Muscle layer of colon (tissue), 2 donors: ENCODE data around the gene SLC25A33.
"Not testable (repeated sequence)": the region's sequence is repeated elsewhere in the genome, so short reads cannot be mapped to it uniquely, and the experiment has no call there.

ENCODE experiments used
- H3K27ac ChIP-seq: one replicate; pipeline ENCODE4 v1.7.0; 2013; ENCODE audit warnings: low read depth, mild to moderate bottlenecking, low read length, moderate library complexity
- H3K27me3 ChIP-seq, 2 donors: one replicate each; pipeline ENCODE4 v1.7.0; 2013; ENCODE audit warnings: low read length in 2 of 2, mild to moderate bottlenecking in 2 of 2; ENCODE audit not compliant: insufficient read depth in 2 of 2, control insufficient read depth in 1 of 2
- H3K36me3 ChIP-seq: one replicate; pipeline ENCODE4 v1.7.0; 2013; ENCODE audit warnings: mild to moderate bottlenecking, low read length; ENCODE audit not compliant: insufficient read depth
- H3K4me1 ChIP-seq: one replicate; pipeline ENCODE4 v1.7.0; 2013; ENCODE audit warnings: mild to moderate bottlenecking, low read length; ENCODE audit not compliant: insufficient read depth
- H3K4me3 ChIP-seq, 2 donors: one replicate each; pipeline ENCODE4 v1.7.0; 2013; ENCODE audit warnings: low read length in 2 of 2, low read depth in 1 of 2, mild to moderate bottlenecking in 1 of 2, moderate library complexity in 1 of 2
- H3K9ac ChIP-seq: one replicate; pipeline ENCODE4 v1.7.0; 2013; ENCODE audit warnings: low read length
- H3K9me3 ChIP-seq: one replicate; pipeline ENCODE4 v1.7.0; 2013; ENCODE audit warnings: mild to moderate bottlenecking, low read length
- donor health status: abdominal sarcoma.
- donor health status: Adenocarcinoma of cecum.

SLC25A33 gene

DNA sequence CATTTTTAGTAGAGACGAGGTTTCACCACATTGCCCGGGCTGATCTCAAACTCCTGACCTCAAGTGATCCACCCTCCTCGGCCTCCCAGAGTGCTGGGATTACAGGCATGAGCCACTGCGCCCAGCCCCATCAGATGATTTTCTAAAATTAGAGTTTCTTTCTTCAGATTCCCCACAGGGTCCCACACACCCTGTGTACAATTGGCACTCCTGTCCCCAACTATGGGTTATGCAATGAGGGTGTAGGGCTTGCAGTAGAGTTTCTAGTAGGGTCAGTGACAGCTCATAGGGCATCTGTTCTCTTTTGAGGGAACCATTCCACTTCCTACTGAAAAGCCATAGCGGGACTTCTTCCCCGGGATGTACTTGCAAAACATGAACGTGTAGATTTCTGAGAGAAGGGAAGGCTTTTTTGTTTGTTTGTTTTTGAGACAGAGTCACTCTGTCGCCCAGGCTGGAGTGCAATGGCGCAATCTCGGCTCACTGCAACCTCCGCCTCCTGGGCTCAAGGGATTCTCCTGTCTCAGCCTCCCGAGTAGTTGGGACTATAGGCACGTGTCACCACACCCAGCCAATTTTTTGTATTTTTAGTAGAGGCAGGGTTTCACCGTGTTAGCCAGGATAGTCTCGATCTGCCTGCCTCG lies 31.7 kb downstream of the SLC25A33 start:
- not testable (repeated sequence) for H3K9ac ChIP-seq, H3K36me3 ChIP-seq, H3K27ac ChIP-seq, H3K9me3 ChIP-seq, H3K4me1 ChIP-seq, H3K4me3 ChIP-seq, H3K27me3 ChIP-seq

DNA sequence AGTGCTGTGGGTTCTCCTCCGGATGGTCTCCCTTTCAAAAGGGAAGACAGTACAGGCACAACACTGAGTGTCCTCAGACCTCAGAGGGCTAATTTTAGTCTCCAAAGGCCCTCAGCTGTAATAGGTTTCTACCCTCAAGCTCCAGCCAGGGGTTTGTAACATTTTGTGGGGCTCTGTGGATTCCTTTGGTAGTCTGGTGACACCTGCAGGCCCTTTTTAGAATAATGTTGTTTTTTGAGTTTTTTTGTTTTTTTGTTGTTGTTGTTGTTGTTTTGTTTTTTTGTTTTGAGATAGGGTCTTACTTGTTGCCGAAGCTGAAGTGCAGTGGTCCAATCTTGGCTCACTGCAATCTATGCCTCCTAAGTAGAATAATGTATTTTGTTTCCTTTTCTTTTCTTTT lies 34.5 kb downstream of the SLC25A33 start:
- Histone ChIP-seq H3K36me3 (peaks cover 10% of the 10 kb centered on the region), H3K9ac (no peak overlapping the region), H3K27ac (no peak overlapping the region), H3K4me1 (no peaks in the 10 kb centered on the region), H3K27me3 (no peaks in the 10 kb centered on the region), H3K9me3 (no peaks in the 10 kb centered on the region), H3K4me3 (no peak overlapping the region)

DNA sequence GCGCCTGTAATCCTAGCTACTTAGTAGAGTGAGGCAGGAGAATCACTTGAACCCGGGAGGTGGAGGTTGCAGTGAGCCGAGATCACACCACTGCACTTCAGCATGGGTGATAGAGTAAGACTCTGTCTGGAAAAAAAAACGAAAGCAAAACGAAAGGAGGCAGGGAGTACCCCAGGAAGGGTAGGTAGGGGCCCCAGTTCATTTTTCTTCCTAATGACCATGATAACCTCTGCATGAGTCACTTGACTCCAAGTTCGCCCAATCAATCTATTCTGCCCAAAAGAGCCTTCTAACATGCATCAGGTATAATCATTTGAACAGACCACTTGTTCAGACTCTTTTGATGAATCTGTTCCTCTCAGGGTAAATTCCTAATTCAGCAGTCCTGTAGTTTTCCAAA lies 36.2 kb downstream of the SLC25A33 start:
- peaks cover 10% of the 10 kb centered on the region for H3K36me3 ChIP-seq
- H3K4me1 ChIP-seq: no peaks in the 10 kb centered on the region

DNA sequence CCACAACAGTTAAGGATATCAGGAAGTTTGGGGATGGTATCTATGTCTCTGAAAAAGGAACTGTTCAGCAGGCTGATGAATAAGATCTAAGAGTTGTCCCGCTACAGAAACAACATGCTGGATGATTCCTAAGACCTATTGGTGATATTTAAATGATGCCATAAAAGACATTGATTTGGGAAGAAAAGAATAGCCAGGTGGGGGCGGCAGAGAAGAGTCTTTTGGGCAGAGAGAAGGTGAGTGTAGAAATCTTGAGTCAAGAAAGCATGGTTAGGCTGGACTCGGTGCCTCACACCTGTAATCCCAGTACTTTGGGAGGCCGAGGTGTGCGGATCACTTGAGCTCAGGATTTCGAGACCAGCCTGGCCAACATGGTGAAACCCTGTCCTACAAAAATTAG lies 37.6 kb downstream of the SLC25A33 start:
- no peak overlapping the region for H3K27ac ChIP-seq
- H3K4me1 ChIP-seq: no peaks in the 10 kb centered on the region
- H3K36me3 ChIP-seq: peaks cover 10% of the 10 kb centered on the region
- no peaks in the 10 kb centered on the region for H3K9me3 ChIP-seq
- no peak overlapping the region for H3K4me3 ChIP-seq
- no peak overlapping the region for H3K9ac ChIP-seq
- no peaks in the 10 kb centered on the region for H3K27me3 ChIP-seq

More for the DNA sequence above, 36.2 kb downstream of the SLC25A33 start:
- Histone ChIP-seq H3K4me3 (no peak overlapping the region), H3K27ac (no peak overlapping the region), H3K27me3 (no peaks in the 10 kb centered on the region), H3K9ac (no peak overlapping the region), H3K9me3 (no peaks in the 10 kb centered on the region)

DNA sequence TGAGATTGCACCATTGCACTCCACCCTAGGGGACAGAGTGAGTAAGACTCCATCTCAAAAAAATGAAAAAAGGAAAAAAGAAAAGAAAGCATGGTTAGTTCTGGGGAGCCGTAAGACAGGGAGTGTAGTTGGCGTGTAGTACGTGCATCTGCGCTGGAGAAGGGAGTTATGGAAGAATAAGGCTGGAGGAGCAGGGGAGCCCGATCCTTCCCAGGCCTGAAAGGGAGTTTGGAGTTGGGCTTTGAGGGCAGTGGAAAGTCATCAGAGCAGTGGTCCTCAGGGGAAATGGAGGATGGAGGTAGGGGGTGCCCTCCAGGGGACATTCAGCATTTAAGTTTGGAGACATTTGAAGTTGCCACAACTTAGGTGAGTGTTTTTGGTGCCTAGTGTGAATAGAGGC lies 38.2 kb downstream of the SLC25A33 start:
- Histone ChIP-seq H3K27ac (no peak overlapping the region), H3K27me3 (no peaks in the 10 kb centered on the region), H3K9ac (no peak overlapping the region), H3K4me1 (no peaks in the 10 kb centered on the region), H3K9me3 (no peaks in the 10 kb centered on the region), H3K4me3 (no peak overlapping the region), H3K36me3 (peaks cover 10% of the 10 kb centered on the region)

DNA sequence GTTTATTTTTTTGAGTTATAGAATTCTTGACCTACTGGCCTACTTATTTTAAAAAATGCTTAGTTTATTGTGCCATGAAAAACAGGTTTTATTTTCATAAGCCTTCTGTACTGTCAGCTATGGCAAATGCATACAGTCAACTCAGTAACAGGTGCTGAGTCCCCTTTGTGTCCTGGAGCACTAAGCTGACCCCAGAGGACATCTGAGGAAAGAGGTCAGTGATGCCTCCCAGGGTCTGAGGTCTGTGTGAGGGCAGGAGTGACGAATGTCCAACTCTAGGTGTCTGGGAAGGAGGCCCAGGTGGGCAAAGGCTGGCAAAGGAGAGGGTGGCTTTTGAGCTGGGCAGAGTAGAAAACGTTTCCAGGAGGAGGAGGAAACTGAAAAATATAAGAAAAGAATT lies 41.7 kb downstream of the SLC25A33 start:
- Histone ChIP-seq H3K36me3 (peaks cover 2% of the 10 kb centered on the region), H3K9me3 (no peaks in the 10 kb centered on the region), H3K27me3 (no peaks in the 10 kb centered on the region), H3K27ac (no peak overlapping the region), H3K9ac (no peak overlapping the region), H3K4me1 (no peaks in the 10 kb centered on the region), H3K4me3 (no peak overlapping the region)

DNA sequence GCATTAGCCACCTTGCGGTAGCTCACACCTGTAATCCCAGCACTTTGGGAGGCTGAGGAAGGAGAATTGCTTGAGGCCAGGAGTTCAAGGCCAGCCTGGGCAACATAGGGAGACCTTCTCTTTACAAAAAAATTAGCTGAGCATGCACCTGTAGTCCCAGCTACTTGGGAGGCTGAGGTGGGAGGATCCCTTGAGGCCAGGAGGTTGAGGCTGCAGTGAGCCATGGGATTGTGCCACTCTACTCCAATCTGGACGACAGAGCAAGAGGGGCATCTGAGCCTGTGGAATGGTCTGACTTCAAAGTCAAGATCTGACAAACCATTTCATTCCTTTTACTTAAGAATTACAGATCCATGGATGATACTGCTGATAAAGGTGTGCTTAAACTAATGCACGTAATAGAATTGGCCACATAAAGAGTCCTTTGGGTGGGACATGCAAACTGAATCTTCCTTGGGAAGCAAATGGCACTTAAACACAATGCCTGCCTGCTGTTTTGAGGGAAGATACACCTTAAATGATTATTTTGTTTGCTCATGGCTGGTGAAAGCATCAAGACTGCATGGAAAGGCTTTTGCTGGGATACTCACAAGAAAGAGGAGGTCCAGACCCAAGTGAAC lies 47.0 kb downstream of the SLC25A33 start:
- H3K4me3 ChIP-seq: no peak overlapping the region
- H3K27ac ChIP-seq: no peak overlapping the region
- no peaks in the 10 kb centered on the region for H3K36me3 ChIP-seq
- no peak overlapping the region for H3K9ac ChIP-seq
- no peaks in the 10 kb centered on the region for H3K9me3 ChIP-seq
- H3K4me1 ChIP-seq: peaks cover 20% of the 10 kb centered on the region
- no peaks in the 10 kb centered on the region for H3K27me3 ChIP-seq

DNA sequence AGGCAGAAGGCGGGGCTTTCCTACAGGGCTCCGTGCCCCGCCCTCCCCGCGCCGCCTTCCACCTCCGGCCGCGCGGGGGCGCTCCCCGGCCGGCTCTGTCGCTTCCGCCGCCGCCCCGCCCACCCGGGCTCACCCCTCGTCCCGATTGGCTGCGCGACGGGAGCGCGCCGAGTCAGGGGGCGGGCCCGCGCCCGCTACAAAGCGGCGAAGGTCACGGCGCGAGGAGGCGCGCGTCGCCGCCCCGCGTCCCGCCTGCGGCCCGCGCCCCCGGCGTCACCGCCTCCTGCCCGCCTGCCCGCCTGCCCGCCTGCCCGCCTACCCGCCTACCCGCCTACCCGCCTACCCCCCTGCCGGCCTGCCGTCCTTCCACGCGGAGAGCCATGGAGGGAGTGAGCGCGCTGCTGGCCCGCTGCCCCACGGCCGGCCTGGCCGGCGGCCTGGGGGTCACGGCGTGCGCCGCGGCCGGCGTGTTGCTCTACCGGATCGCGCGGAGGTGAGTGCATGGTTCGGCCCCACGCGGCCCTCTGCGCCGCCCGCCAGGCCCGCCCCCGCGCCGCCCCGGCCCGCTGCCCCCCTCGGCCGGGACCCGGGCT lies 49.4 kb downstream of the SLC25A33 start, which contains the start of gene TMEM201:
TMEM201 (plus strand) TSS at position 361 of the 593 bp plus-strand sequence; CDS start at position 381, 20 bp downstream.
- Histone ChIP-seq H3K9ac (peak within 1 kb of the TSS; percentile 18), H3K27ac (peak within 1 kb of the TSS; percentile 75), H3K4me3 (peak within 1 kb of the TSS; percentile 40 to 73), H3K4me1 (peaks cover 33% of the 10 kb centered on the region), H3K27me3 (no peaks in the 10 kb centered on the region), H3K9me3 (no peaks in the 10 kb centered on the region), H3K36me3 (no peaks in the 10 kb centered on the region)

DNA sequence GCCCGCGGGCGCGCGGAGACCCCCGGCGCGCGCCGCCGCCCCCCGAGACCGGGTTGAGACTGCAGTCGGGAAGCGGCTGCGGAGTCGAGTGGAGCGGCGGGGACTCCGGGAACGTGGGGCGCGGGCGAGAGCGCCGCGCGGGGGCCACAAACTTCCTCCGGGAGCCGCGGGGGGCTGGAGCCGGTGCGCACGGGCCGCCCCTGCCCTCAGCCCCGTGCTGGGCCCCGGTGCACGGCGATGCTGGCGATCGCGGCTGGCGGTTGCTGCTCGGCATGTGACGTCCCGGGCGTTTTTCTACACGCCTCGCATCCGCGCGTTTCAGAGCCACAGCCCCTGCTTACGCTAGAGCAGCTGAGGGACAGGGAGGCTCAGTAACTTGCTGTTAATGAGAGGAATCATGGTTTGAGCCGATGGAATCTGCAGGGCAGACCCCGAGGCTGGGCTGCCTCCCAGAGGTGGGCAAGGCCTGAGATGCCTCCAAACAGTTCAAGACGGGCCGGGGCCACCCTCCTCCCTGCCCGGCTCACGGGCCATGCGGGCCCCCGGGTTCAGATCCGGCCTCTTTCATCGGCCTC lies 50.0 kb downstream of the SLC25A33 start:
- H3K9me3 ChIP-seq: no peaks in the 10 kb centered on the region
- peak overlapping the region; percentile 42 for H3K27ac ChIP-seq
- no peaks in the 10 kb centered on the region for H3K27me3 ChIP-seq
- H3K4me1 ChIP-seq: peaks cover 34% of the 10 kb centered on the region
- peak overlapping the region; percentile 38 to 73 for H3K4me3 ChIP-seq
- peak overlapping the region; percentile 18 for H3K9ac ChIP-seq
- H3K36me3 ChIP-seq: no peaks in the 10 kb centered on the region

DNA sequence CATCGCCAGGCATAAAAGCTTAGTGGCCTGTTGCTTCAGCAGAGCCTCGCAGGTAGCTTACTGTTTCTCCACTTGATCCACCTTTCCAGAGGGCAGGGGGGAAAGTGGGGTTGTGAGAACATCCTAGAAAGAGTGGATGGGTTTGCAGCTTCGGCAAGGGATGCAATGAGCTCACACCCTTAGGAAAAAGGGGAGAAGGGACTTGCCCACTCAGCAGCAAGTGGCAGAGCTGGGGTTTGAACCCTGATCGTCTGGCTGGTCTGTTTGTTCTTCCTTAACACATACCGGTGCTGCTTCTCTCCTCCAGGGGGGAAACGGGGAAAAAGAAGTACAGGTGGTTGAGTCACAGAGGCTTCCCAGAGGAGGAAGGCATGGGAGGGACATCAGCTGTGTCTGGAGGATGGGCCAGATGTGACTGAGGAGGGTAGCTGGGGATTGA lies 50.5 kb downstream of the SLC25A33 start:
- no peaks in the 10 kb centered on the region for H3K36me3 ChIP-seq
- H3K9me3 ChIP-seq: no peaks in the 10 kb centered on the region
- H3K4me3 ChIP-seq: peak overlapping the region; percentile 38 to 73
- peaks cover 34% of the 10 kb centered on the region for H3K4me1 ChIP-seq
- peak overlapping the region; percentile 18 for H3K9ac ChIP-seq
- peak overlapping the region; percentile 42 for H3K27ac ChIP-seq
- no peaks in the 10 kb centered on the region for H3K27me3 ChIP-seq

DNA sequence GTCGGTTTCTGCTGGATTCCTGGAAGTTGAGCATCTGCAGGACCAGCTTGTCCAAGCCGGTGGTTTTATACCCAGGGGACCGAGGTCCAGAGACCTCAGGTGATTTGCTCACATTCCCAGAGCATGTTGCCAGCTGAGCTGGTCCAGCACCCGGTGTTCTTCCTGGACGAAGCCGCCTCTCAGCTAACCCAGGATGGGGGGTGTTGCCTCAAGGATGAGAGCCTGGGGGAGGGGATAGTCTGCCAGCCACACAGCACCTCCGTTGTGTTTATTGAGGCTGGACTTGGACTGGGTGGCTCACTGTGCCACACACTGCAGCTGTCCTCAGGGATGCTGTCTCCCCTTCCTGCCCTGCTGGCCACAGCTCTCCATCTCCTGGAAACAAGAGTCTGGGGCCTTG lies 50.9 kb downstream of the SLC25A33 start:
- Histone ChIP-seq H3K9me3 (no peaks in the 10 kb centered on the region), H3K4me3 (no peak overlapping the region), H3K9ac (peak overlapping the region; percentile 18), H3K27ac (no peak overlapping the region), H3K4me1 (peaks cover 34% of the 10 kb centered on the region), H3K27me3 (no peaks in the 10 kb centered on the region), H3K36me3 (no peaks in the 10 kb centered on the region)
